ENCODE data around the gene INPP4B. TPM values are rescaled to one million over a fixed set of nuclear protein-coding genes. Genes with fewer than 3 reads are reported as not detected.

INPP4B gene
- total and polyA plus RNA-seq, 2 experiments from 2014 or later: 20.3 to 27.5 TPM

DNA sequence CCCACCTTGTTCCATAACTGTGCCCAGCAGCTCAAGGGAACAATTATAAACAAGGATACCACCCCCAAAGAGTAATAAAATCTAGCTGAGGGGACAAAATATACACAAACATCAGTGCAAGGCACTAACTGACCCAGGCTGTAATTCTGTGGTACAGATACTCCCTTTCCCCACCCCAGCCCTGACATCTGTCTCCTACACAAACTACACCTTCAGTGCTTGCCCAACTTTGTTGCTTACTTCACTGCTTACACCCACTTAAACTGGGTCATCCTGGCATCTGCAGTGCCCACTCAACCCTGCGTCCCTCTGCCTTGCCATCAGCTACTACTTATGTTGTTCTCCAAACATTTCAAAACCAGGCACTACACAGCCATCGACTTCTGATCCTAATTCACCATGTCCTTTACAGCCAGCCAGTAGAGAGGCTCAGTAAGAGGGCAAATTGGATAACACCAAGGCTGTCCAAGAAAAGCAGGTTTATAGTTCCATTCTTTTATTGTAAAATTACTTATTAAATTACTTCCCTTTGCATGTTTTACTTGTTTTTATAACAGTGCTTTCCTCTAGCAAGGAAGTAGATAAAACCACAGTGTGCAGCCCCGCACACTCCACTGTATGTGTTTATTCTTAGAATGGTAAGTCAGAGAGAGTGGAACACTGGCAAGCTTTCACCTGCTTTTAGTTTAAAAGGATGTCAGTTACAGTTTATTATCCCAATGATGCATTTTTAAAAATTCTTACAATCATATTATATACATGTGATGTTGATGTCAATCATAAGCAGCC is 149.6 kb downstream of the INPP4B start:
- Histone ChIP-seq H3K9me3 (ENCODE audit: low read depth) (no peaks in the 10 kb centered on the region), H3K36me3 (ENCODE audit: low read depth) (no peaks in the 10 kb centered on the region), H2AFZ (no peak overlapping the region), H3K4me3 (no peak overlapping the region), H3K4me2 (ENCODE audit: unreplicated experiment) (no peak overlapping the region), H3F3A (ENCODE audit: insufficient read depth) (no peaks in the 10 kb centered on the region), H3K27ac (no peak overlapping the region), H3K9ac (no peak overlapping the region), H3K9me2 (ENCODE audit: insufficient read depth) (no peaks in the 10 kb centered on the region), H3K4me1 (ENCODE audit: insufficient read depth) (no peaks in the 10 kb centered on the region), H3K27me3 (replicated peaks; ENCODE audit: insufficient read depth) (no peaks in the 10 kb centered on the region), H3K79me2 (ENCODE audit: insufficient read depth) (no peaks in the 10 kb centered on the region), H4K20me1 (ENCODE audit: insufficient read depth) (no peaks in the 10 kb centered on the region)
- peak; percentile 15 for DNase-seq
- 71 to 77% methylated on average over 3 of the region's 3 CpGs for WGBS, 2 experiments (ENCODE audit: low coverage in 1 of 2, low lambda C conversion rate in 2 of 2, missing lambda C conversion rate in 2 of 2)
- in situ Hi-C loops (cut with MboI): no loop called here
- TF ChIP-seq EZH2 (IDR thresholded peaks at IDR 0.05; ENCODE audit: insufficient read depth, poor library complexity, severe bottlenecking) (no peak), EZH2phosphoT487 (IDR thresholded peaks at IDR 0.05; ENCODE audit: insufficient read depth, low read depth) (no peak)

DNA sequence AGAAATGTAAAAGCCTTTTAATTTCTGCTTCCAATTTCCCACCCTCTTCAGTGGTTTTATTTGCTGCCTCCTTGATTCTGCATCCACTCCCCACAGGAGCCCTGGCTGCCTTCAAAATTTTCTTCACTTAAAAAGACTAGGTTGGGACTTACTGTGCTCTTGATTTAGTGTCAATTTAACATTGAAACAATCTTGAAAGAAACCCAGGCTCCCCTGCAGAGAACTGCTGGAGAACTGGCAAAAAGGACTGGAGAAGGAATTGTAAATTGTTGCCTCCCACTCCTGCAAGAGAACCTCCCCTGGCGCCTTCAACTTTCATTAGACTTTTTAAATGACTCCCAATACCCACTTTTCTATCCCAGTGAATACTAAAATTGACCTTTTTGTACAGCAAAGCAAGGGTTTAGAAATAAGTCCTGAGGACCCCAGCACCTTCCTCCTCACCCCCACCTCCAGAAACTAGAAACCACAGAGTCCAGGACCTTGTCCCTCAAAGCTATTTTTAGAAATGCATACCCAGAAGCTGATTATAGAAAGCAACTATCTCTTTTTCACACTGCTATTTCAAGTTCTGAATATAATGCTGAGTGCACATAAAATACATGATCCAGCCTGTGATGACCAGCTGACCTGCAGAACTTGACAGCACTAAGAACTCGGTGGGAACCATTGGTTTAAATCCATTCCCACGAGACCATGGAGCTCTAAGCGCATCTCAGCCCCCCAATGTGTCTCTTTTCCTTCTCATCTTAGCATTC is 155.5 kb downstream of the INPP4B start:
- Histone ChIP-seq H3K9me2 (ENCODE audit: insufficient read depth) (no peaks in the 10 kb centered on the region), H2AFZ (no peak overlapping the region), H3K4me2 (ENCODE audit: unreplicated experiment) (no peak overlapping the region), H3K79me2 (ENCODE audit: insufficient read depth) (no peaks in the 10 kb centered on the region), H3F3A (ENCODE audit: insufficient read depth) (no peaks in the 10 kb centered on the region), H3K27me3 (replicated peaks; ENCODE audit: insufficient read depth) (no peaks in the 10 kb centered on the region), H3K9ac (no peak overlapping the region), H3K36me3 (ENCODE audit: low read depth) (peaks cover 3% of the 10 kb centered on the region; the same call in 1 of the 2 replicates), H3K9me3 (ENCODE audit: low read depth) (no peaks in the 10 kb centered on the region), H3K27ac (no peak overlapping the region), H4K20me1 (ENCODE audit: insufficient read depth) (no peaks in the 10 kb centered on the region), H3K4me1 (ENCODE audit: insufficient read depth) (no peaks in the 10 kb centered on the region), H3K4me3 (no peak overlapping the region)
- no peak for DNase-seq
- in situ Hi-C loops (cut with MboI): no loop called here
- WGBS, 2 experiments (ENCODE audit: low coverage in 1 of 2, low lambda C conversion rate in 2 of 2, missing lambda C conversion rate in 2 of 2): 86 to 93% methylated on average over 4 of the region's 4 CpGs
- TF ChIP-seq EZH2 (IDR thresholded peaks at IDR 0.05; ENCODE audit: insufficient read depth, poor library complexity, severe bottlenecking) (no peak), EZH2phosphoT487 (IDR thresholded peaks at IDR 0.05; ENCODE audit: insufficient read depth, low read depth) (no peak)

- in situ Hi-C loops (cut with MboI): no loop called here
- H3K9me2 ChIP-seq (ENCODE audit: insufficient read depth): no peaks in the 10 kb centered on the region
- no peak for DNase-seq
- H4K20me1 ChIP-seq (ENCODE audit: insufficient read depth): no peaks in the 10 kb centered on the region
- H3K4me1 ChIP-seq (ENCODE audit: insufficient read depth): no peaks in the 10 kb centered on the region
- no peaks in the 10 kb centered on the region for H3K79me2 ChIP-seq (ENCODE audit: insufficient read depth)
- no peaks in the 10 kb centered on the region for H3K27me3 ChIP-seq (replicated peaks; ENCODE audit: insufficient read depth)
- no peaks in the 10 kb centered on the region for H3F3A ChIP-seq (ENCODE audit: insufficient read depth)
- H3K4me2 ChIP-seq (ENCODE audit: unreplicated experiment): no peak overlapping the region
- WGBS, 2 experiments (ENCODE audit: low coverage in 1 of 2, low lambda C conversion rate in 2 of 2, missing lambda C conversion rate in 2 of 2): 71 to 75% methylated on average over 6 of the region's 6 CpGs
- H3K27ac ChIP-seq: no peak overlapping the region
- no peak overlapping the region for H3K9ac ChIP-seq
- peaks cover 3% of the 10 kb centered on the region; the same call in 1 of the 2 replicates for H3K36me3 ChIP-seq (ENCODE audit: low read depth)
- H2AFZ ChIP-seq: no peak overlapping the region
- H3K4me3 ChIP-seq: no peak overlapping the region
- H3K9me3 ChIP-seq (ENCODE audit: low read depth): no peaks in the 10 kb centered on the region
- TF ChIP-seq EZH2 (IDR thresholded peaks at IDR 0.05; ENCODE audit: insufficient read depth, poor library complexity, severe bottlenecking): no peak
- TF ChIP-seq EZH2phosphoT487 (IDR thresholded peaks at IDR 0.05; ENCODE audit: insufficient read depth, low read depth): no peak
Observed at GRCh38 chr4:142687547-142688275, 158.4 kb downstream of the INPP4B start.

DNA sequence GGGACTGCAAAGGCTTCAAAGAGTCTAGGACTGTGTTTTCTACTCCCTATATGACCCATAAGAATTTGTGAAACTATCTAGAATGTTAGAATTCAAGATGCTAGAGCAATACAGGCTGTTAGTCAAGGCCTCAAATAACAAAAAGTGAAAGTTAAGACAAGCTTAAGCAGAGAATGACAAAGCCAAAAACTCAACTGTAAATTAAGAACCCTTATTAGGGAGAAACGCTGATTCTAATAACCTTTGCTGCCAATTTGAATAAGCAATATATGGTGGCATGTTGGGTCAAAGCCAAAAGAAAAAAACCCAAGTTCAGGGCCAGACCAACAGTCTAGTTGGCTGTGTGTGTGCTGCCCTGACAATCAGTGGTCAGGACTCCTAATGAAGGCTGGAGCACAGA is 160.0 kb downstream of the INPP4B start:
- no peaks in the 10 kb centered on the region for H3F3A ChIP-seq (ENCODE audit: insufficient read depth)
- H3K4me1 ChIP-seq (ENCODE audit: insufficient read depth): no peaks in the 10 kb centered on the region
- TF ChIP-seq EZH2phosphoT487 (IDR thresholded peaks at IDR 0.05; ENCODE audit: insufficient read depth, low read depth): no peak
- no peak for TF ChIP-seq EZH2 (IDR thresholded peaks at IDR 0.05; ENCODE audit: insufficient read depth, poor library complexity, severe bottlenecking)
- H3K9me2 ChIP-seq (ENCODE audit: insufficient read depth): no peaks in the 10 kb centered on the region
- no peaks in the 10 kb centered on the region for H3K79me2 ChIP-seq (ENCODE audit: insufficient read depth)
- H3K27ac ChIP-seq: no peak overlapping the region
- DNase-seq: no peak
- no peaks in the 10 kb centered on the region for H4K20me1 ChIP-seq (ENCODE audit: insufficient read depth)
- no peaks in the 10 kb centered on the region for H3K9me3 ChIP-seq (ENCODE audit: low read depth)
- H3K4me2 ChIP-seq (ENCODE audit: unreplicated experiment): no peak overlapping the region
- no peak overlapping the region for H3K9ac ChIP-seq
- no peak overlapping the region for H3K4me3 ChIP-seq
- H2AFZ ChIP-seq: no peak overlapping the region
- H3K36me3 ChIP-seq (ENCODE audit: low read depth): peaks cover 3% of the 10 kb centered on the region; the same call in 1 of the 2 replicates
- in situ Hi-C loops (cut with MboI): no loop called here
- no peaks in the 10 kb centered on the region for H3K27me3 ChIP-seq (replicated peaks; ENCODE audit: insufficient read depth)
- WGBS, 2 experiments (ENCODE audit: low coverage in 1 of 2, low lambda C conversion rate in 2 of 2, missing lambda C conversion rate in 2 of 2): 95 to 100% methylated on average over 1 of the region's 1 CpG

Data from GM23248 (cell line).